Fibroblast of skin of right biceps (primary cell): ENCODE results near the gene MARCHF9.
"Not testable (repeated sequence)": the region's sequence is repeated elsewhere in the genome, so short reads cannot be mapped to it uniquely, and the experiment has no call there.

Source experiments
- DNase-seq: peaks from one replicate; pipeline ENCODE4 v3.0.0-alpha.2; 2013

MARCHF9 gene

GRCh38 chr12:57772429-57773322 lies 17.8 kb downstream of the MARCHF9 start, which contains the start of gene EEF1AKMT3:
TSS of gene EEF1AKMT3 (plus strand) at chr12:57772614. CDS start at chr12:57772725, 111 bp downstream.
- DNase-seq = peak; percentile 55

- DNase-seq = not testable (repeated sequence)
These were observed 19.7 kb downstream of the MARCHF9 start for GRCh38 chr12:57774634-57775033.

GRCh38 chr12:57775044-57775443 lies 20.1 kb downstream of the MARCHF9 start:
- DNase-seq = no peak

- DNase-seq = no peak
These were observed 20.8 kb downstream of the MARCHF9 start for GRCh38 chr12:57775563-57776246.

- DNase-seq = no peak
These were observed 21.3 kb downstream of the MARCHF9 start for GRCh38 chr12:57776247-57776587.

- DNase-seq = no peak
These were observed 22.5 kb downstream of the MARCHF9 start for GRCh38 chr12:57777367-57777766.

GRCh38 chr12:57777911-57778310 lies 23.0 kb downstream of the MARCHF9 start:
- no peak for DNase-seq

- no peak for DNase-seq
These were observed 24.8 kb downstream of the MARCHF9 start for GRCh38 chr12:57779736-57780135.

GRCh38 chr12:57780284-57780897 lies 25.5 kb downstream of the MARCHF9 start:
- DNase-seq = no peak

- DNase-seq = no peak
These were observed 26.3 kb downstream of the MARCHF9 start for GRCh38 chr12:57781244-57781643.

GRCh38 chr12:57781801-57782200 lies 26.9 kb downstream of the MARCHF9 start:
- DNase-seq = no peak

GRCh38 chr12:57782243-57782607 lies 27.3 kb downstream of the MARCHF9 start:
- DNase-seq = no peak

GRCh38 chr12:57782608-57783465 lies 27.9 kb downstream of the MARCHF9 start, which contains the start of gene TSFM:
TSS of gene TSFM (plus strand) at chr12:57782787. CDS start at chr12:57782802, 15 bp downstream.
- DNase-seq = peak; percentile 94

- DNase-seq = no peak
These were observed 28.5 kb downstream of the MARCHF9 start for GRCh38 chr12:57783466-57783801.

GRCh38 chr12:57783861-57784260 lies 29.0 kb downstream of the MARCHF9 start:
- DNase-seq = no peak

- peak; percentile 88 for DNase-seq
These were observed 39.0 kb downstream of the MARCHF9 start for GRCh38 chr12:57793920-57794319.

GRCh38 chr12:57795354-57795753 lies 40.5 kb downstream of the MARCHF9 start:
- no peak for DNase-seq

GRCh38 chr12:57796996-57797395 lies 42.1 kb downstream of the MARCHF9 start:
- no peak for DNase-seq

GRCh38 chr12:57797933-57798332 lies 43.0 kb downstream of the MARCHF9 start:
- no peak for DNase-seq

- no peak for DNase-seq
These were observed 46.1 kb downstream of the MARCHF9 start for GRCh38 chr12:57800965-57801364.

- DNase-seq = no peak
These were observed 47.7 kb downstream of the MARCHF9 start for GRCh38 chr12:57802607-57803006.

- DNase-seq = peak; percentile 48
These were observed 48.5 kb downstream of the MARCHF9 start for GRCh38 chr12:57803319-57803893.
